Esophagus muscularis mucosa (tissue), 3 donors: ENCODE data around the gene ITPKC.

Experiments used
- POLR2AphosphoS5 ChIP-seq, 2 donors: sonication (generic); formaldehyde crosslinking; IDR thresholded peaks; one replicate each; pipeline ENCODE4 v1.6.1; 2017; ENCODE audit warnings: antibody characterized with exemption in 2 of 2
- TF ChIP-seq, protein P1 (sequence below), 3 experiments: fragments of 200-600 bp in 2 of 3; fragments of 450-650 bp in 1 of 3; sonication (generic) in 2 of 3; IDR thresholded peaks; one replicate each; pipeline ENCODE4 v1.5.1; 2017 to 2019; ENCODE audit warnings: antibody characterized with exemption in 3 of 3, mild to moderate bottlenecking in 2 of 3, moderate library complexity in 1 of 3

GRCh38 chr19:40755248-40755624, 38.3 kb downstream of the ITPKC start:
- no peak for TF ChIP-seq POLR2AphosphoS5 (IDR thresholded peaks at IDR 0.05)
- TF ChIP-seq, protein P1, sequence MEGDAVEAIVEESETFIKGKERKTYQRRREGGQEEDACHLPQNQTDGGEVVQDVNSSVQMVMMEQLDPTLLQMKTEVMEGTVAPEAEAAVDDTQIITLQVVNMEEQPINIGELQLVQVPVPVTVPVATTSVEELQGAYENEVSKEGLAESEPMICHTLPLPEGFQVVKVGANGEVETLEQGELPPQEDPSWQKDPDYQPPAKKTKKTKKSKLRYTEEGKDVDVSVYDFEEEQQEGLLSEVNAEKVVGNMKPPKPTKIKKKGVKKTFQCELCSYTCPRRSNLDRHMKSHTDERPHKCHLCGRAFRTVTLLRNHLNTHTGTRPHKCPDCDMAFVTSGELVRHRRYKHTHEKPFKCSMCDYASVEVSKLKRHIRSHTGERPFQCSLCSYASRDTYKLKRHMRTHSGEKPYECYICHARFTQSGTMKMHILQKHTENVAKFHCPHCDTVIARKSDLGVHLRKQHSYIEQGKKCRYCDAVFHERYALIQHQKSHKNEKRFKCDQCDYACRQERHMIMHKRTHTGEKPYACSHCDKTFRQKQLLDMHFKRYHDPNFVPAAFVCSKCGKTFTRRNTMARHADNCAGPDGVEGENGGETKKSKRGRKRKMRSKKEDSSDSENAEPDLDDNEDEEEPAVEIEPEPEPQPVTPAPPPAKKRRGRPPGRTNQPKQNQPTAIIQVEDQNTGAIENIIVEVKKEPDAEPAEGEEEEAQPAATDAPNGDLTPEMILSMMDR (IDR thresholded peaks at IDR 0.05), result no peak
